ENCODE data around the gene PLPP4.

PLPP4 gene

DNA sequence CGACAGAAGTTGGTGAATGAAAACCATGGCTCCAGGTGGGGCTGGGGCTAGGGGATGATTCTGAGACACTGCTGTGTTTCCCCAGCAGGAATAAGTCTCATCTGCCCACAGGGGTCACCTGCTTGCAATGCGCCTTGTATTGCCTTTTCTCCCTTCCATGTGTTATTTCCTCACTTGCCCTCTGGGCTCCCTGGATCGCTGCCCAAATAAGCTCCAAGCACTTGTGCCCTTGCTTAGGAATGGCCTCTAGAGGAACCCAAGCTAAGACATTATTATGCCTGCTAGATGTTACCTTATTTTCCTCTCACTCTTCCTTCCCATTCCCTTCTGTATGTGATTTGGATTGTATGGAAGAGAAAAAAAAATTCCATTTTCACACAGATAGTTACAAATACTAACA, 24.8 kb upstream of the PLPP4 start:
- no peak overlapping the region for H3K9ac ChIP-seq (ENCODE audit: low read length)
- no peaks in the 10 kb centered on the region for H3K9me3 ChIP-seq (ENCODE audit: insufficient read depth, low read length)
- H3K4me1 ChIP-seq (ENCODE audit: low read length) = no peaks in the 10 kb centered on the region
- H4K20me1 ChIP-seq (ENCODE audit: insufficient read depth, low read length) = no peaks in the 10 kb centered on the region
- H3K4me3 ChIP-seq (ENCODE audit: low read length) = no peak overlapping the region
- no peak for TF ChIP-seq EZH2phosphoT487 (IDR thresholded peaks at IDR 0.05; ENCODE audit: low read depth)
- TF ChIP-seq, protein P1, sequence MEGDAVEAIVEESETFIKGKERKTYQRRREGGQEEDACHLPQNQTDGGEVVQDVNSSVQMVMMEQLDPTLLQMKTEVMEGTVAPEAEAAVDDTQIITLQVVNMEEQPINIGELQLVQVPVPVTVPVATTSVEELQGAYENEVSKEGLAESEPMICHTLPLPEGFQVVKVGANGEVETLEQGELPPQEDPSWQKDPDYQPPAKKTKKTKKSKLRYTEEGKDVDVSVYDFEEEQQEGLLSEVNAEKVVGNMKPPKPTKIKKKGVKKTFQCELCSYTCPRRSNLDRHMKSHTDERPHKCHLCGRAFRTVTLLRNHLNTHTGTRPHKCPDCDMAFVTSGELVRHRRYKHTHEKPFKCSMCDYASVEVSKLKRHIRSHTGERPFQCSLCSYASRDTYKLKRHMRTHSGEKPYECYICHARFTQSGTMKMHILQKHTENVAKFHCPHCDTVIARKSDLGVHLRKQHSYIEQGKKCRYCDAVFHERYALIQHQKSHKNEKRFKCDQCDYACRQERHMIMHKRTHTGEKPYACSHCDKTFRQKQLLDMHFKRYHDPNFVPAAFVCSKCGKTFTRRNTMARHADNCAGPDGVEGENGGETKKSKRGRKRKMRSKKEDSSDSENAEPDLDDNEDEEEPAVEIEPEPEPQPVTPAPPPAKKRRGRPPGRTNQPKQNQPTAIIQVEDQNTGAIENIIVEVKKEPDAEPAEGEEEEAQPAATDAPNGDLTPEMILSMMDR (IDR thresholded peaks at IDR 0.05; ENCODE audit: low read depth, low read length) = no peak
- no peaks in the 10 kb centered on the region for H3K36me3 ChIP-seq (replicated peaks; ENCODE audit: low read depth, low read length)
- H3K27ac ChIP-seq (ENCODE audit: low read length) = no peak overlapping the region
- no peak overlapping the region for H3K4me2 ChIP-seq (ENCODE audit: low read length)
- H3K27me3 ChIP-seq (ENCODE audit: low read depth, low read length) = no peaks in the 10 kb centered on the region
- no peaks in the 10 kb centered on the region for H3K79me2 ChIP-seq (ENCODE audit: low read length)
- no peak overlapping the region for H2AFZ ChIP-seq (ENCODE audit: low read depth, low read length)

DNA sequence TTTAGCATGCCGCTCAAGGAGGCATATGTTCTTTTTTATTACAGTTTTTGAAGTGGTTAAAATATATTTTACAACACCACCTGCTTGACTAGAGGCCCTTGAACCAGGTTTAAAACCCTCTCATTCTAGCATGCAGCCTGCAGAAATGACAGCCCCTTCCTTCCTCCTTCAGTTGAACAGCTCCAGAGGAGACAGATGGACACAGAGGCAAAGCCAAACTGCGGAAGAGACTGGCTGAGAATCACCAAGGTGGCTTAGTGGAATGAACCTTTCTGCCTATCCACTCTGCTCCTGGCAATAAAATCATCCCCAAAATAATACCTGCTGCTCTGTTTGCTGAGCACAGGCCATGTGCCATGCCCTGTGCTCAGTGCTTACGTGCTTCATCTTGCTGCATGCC, 23.9 kb upstream of the PLPP4 start:
- Histone ChIP-seq H3K9ac (ENCODE audit: low read length) (no peak overlapping the region), H3K9me3 (ENCODE audit: insufficient read depth, low read length) (no peaks in the 10 kb centered on the region), H3K4me1 (ENCODE audit: low read length) (no peaks in the 10 kb centered on the region), H2AFZ (ENCODE audit: low read depth, low read length) (no peak overlapping the region), H3K4me3 (ENCODE audit: low read length) (no peak overlapping the region), H3K4me2 (ENCODE audit: low read length) (no peak overlapping the region), H3K27ac (ENCODE audit: low read length) (no peak overlapping the region), H3K79me2 (ENCODE audit: low read length) (no peaks in the 10 kb centered on the region), H3K36me3 (replicated peaks; ENCODE audit: low read depth, low read length) (no peaks in the 10 kb centered on the region), H4K20me1 (ENCODE audit: insufficient read depth, low read length) (no peaks in the 10 kb centered on the region), H3K27me3 (ENCODE audit: low read depth, low read length) (no peaks in the 10 kb centered on the region)
- no peak for TF ChIP-seq EZH2phosphoT487 (IDR thresholded peaks at IDR 0.05; ENCODE audit: low read depth)
- TF ChIP-seq, protein P1 (IDR thresholded peaks at IDR 0.05; ENCODE audit: low read depth, low read length) = no peak

DNA sequence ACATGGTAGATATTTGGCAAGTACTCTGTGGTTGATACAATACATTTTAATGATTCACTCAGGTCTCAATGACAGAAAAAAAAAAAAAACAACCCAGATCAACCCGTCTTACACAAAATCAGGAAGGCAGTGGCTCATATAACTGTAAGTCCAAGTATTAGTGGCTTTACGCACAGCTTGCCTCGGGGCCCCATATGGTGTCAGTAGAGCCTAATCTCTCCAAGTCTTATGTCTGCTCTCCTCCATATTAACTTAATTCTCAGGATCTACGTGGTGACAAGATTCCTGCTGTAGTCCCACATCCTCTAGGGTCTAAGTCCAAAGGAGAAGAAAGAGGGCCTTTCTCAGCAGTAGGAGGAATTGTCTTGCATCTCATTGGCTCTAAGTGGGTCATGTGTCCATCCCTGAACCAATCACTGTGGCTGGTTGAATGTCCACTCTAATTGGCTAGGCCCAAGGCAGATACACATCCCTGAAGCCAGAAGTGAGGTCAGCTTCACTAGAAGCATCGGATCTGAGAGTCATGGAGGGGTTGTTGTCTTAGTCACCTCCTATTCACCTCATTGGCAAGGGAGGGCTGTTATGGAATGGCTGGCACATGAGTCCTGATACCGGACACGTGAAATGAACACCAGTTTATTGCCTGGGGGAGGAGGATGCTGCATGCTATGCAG, 20.5 kb upstream of the PLPP4 start:
- no peak overlapping the region for H3K4me3 ChIP-seq (ENCODE audit: low read length)
- no peaks in the 10 kb centered on the region for H3K27me3 ChIP-seq (ENCODE audit: low read depth, low read length)
- no peak overlapping the region; the same call in 1 of the 2 replicates for H2AFZ ChIP-seq (ENCODE audit: low read depth, low read length)
- H3K9me3 ChIP-seq (ENCODE audit: insufficient read depth, low read length) = no peaks in the 10 kb centered on the region
- no peak overlapping the region for H3K9ac ChIP-seq (ENCODE audit: low read length)
- TF ChIP-seq, protein P1 (IDR thresholded peaks at IDR 0.05; ENCODE audit: low read depth, low read length) = peak; percentile 48
- no peak for TF ChIP-seq EZH2phosphoT487 (IDR thresholded peaks at IDR 0.05; ENCODE audit: low read depth)
- H4K20me1 ChIP-seq (ENCODE audit: insufficient read depth, low read length) = no peaks in the 10 kb centered on the region
- no peaks in the 10 kb centered on the region for H3K36me3 ChIP-seq (replicated peaks; ENCODE audit: low read depth, low read length)
- H3K27ac ChIP-seq (ENCODE audit: low read length) = no peak overlapping the region
- H3K4me2 ChIP-seq (ENCODE audit: low read length) = no peak overlapping the region
- H3K4me1 ChIP-seq (ENCODE audit: low read length) = no peaks in the 10 kb centered on the region
- H3K79me2 ChIP-seq (ENCODE audit: low read length) = no peaks in the 10 kb centered on the region

DNA sequence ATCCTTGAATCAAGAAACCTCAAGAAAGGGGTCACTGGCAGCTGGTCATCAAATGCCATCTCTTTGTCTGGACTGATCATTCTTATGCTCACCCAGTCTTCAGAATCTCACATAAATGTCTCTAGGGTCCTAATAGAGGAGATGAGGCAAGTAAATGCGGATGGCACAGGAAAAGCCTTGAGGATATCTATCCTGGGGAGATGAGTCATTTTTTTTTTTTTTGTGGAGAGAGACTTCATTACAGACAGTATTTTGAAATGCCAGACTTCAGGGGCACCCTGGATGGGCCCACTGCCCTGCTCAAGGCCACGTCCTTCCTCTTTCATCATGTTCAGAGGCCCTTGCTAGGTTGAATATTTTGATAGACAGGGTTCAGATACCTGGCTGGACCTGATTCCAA, 19.5 kb upstream of the PLPP4 start:
- Histone ChIP-seq H4K20me1 (ENCODE audit: insufficient read depth, low read length) (no peaks in the 10 kb centered on the region), H3K4me3 (ENCODE audit: low read length) (no peak overlapping the region), H3K4me1 (ENCODE audit: low read length) (no peaks in the 10 kb centered on the region), H3K27me3 (ENCODE audit: low read depth, low read length) (no peaks in the 10 kb centered on the region), H3K4me2 (ENCODE audit: low read length) (no peak overlapping the region), H3K36me3 (replicated peaks; ENCODE audit: low read depth, low read length) (no peaks in the 10 kb centered on the region), H3K27ac (ENCODE audit: low read length) (no peak overlapping the region), H3K9ac (ENCODE audit: low read length) (no peak overlapping the region), H2AFZ (ENCODE audit: low read depth, low read length) (no peak overlapping the region), H3K9me3 (ENCODE audit: insufficient read depth, low read length) (no peaks in the 10 kb centered on the region), H3K79me2 (ENCODE audit: low read length) (no peaks in the 10 kb centered on the region)
- TF ChIP-seq, protein P1 (IDR thresholded peaks at IDR 0.05; ENCODE audit: low read depth, low read length) = no peak
- no peak for TF ChIP-seq EZH2phosphoT487 (IDR thresholded peaks at IDR 0.05; ENCODE audit: low read depth)

Data from OCI-LY3 (cell line).